ENCODE measurements around the gene CENATAC. TPM values are rescaled to one million over a fixed set of nuclear protein-coding genes. Genes with fewer than 3 reads are reported as not detected.
A peak's percentile ranks its signal among the peaks of the same experiment; 100 is the strongest.

The CENATAC gene
- total RNA-seq, 3 donors from 2014 or later = 42.9 to 75.4 (median 71.1) TPM

GRCh38 chr11:119019996-119020395 is 22.1 kb downstream of the CENATAC start:
- Histone ChIP-seq H3K27me3 (no peaks in the 10 kb centered on the region), H3K36me3 (no peaks in the 10 kb centered on the region), H3K4me1 (peaks cover 4 to 17% of the 10 kb centered on the region in 2 donors), H3K27ac (no peak overlapping the region), H3K9me3 (no peaks in the 10 kb centered on the region), H3K4me3 (peak overlapping the region; percentile 73 to 98 (median 89))
- no peak for DNase-seq (ENCODE audit: low spot score in 2 of 2)
- intact Hi-C loops (cut with DNase I; ENCODE audit: low total_unique reads) = no loop called here
- TF ChIP-seq POLR2AphosphoS5 (IDR thresholded peaks at IDR 0.05) (no peak), CTCF (IDR thresholded peaks at IDR 0.05) (no peak), POLR2A (IDR thresholded peaks at IDR 0.05) (no peak)

- Histone ChIP-seq H3K4me3 (no peak overlapping the region), H3K4me1 (peaks cover 4 to 17% of the 10 kb centered on the region in 2 donors), H3K27ac (no peak overlapping the region), H3K27me3 (no peaks in the 10 kb centered on the region), H3K36me3 (no peaks in the 10 kb centered on the region), H3K9me3 (no peaks in the 10 kb centered on the region)
- no peak for DNase-seq (ENCODE audit: low spot score in 2 of 2)
- intact Hi-C loops (cut with DNase I; ENCODE audit: low total_unique reads) = no loop called here
- TF ChIP-seq POLR2AphosphoS5 (IDR thresholded peaks at IDR 0.05) (no peak), POLR2A (IDR thresholded peaks at IDR 0.05) (no peak), CTCF (IDR thresholded peaks at IDR 0.05) (no peak)
Measured at GRCh38 chr11:119021631-119022030, 23.7 kb downstream of the CENATAC start.

- peak overlapping the region in 1 of 2 donors; percentile 67 for H3K27ac ChIP-seq
- no peaks in the 10 kb centered on the region for H3K27me3 ChIP-seq
- H3K4me1 ChIP-seq = peaks cover 4 to 23% of the 10 kb centered on the region in 2 donors
- no peaks in the 10 kb centered on the region for H3K36me3 ChIP-seq
- DNase-seq (ENCODE audit: low spot score in 2 of 2) = no peak
- intact Hi-C loops (cut with DNase I; ENCODE audit: low total_unique reads) = no loop called here
- no peak for TF ChIP-seq POLR2AphosphoS5 (IDR thresholded peaks at IDR 0.05)
- no peak for TF ChIP-seq CTCF (IDR thresholded peaks at IDR 0.05)
- TF ChIP-seq POLR2A (IDR thresholded peaks at IDR 0.05) = no peak
- no peak overlapping the region for H3K4me3 ChIP-seq
- no peaks in the 10 kb centered on the region for H3K9me3 ChIP-seq
Measured at GRCh38 chr11:119023741-119024140, 25.8 kb downstream of the CENATAC start.

- Histone ChIP-seq H3K9me3 (no peaks in the 10 kb centered on the region), H3K4me1 (peaks cover 4 to 31% of the 10 kb centered on the region in 2 donors), H3K27me3 (no peaks in the 10 kb centered on the region), H3K36me3 (no peaks in the 10 kb centered on the region), H3K27ac (peak overlapping the region; percentile 10 to 67), H3K4me3 (peak overlapping the region in 2 of 3 donors; percentile 13 to 18)
- DNase-seq (ENCODE audit: low spot score in 2 of 2) = no peak
- intact Hi-C loops (cut with DNase I; ENCODE audit: low total_unique reads) = no loop called here
- TF ChIP-seq CTCF (IDR thresholded peaks at IDR 0.05) (no peak), POLR2AphosphoS5 (IDR thresholded peaks at IDR 0.05) (no peak)
Measured at GRCh38 chr11:119024430-119025098, 26.6 kb downstream of the CENATAC start.

GRCh38 chr11:119025099-119025473 is 27.1 kb downstream of the CENATAC start:
- no peaks in the 10 kb centered on the region for H3K36me3 ChIP-seq
- TF ChIP-seq POLR2A (IDR thresholded peaks at IDR 0.05) (no peak), POLR2AphosphoS5 (IDR thresholded peaks at IDR 0.05) (no peak), CTCF (IDR thresholded peaks at IDR 0.05) (no peak)
- H3K4me3 ChIP-seq = peak overlapping the region in 1 of 3 donors; percentile 18
- no peaks in the 10 kb centered on the region for H3K27me3 ChIP-seq
- no peaks in the 10 kb centered on the region for H3K9me3 ChIP-seq
- H3K27ac ChIP-seq = peak overlapping the region; percentile 10 to 67
- DNase-seq (ENCODE audit: low spot score in 2 of 2) = no peak
- intact Hi-C loops (cut with DNase I; ENCODE audit: low total_unique reads) = no loop called here
- peaks cover 2 to 31% of the 10 kb centered on the region in 2 donors for H3K4me1 ChIP-seq
